HepG2 (cell line): ENCODE data around the gene RNU6-8. TPM values are rescaled to one million over a fixed set of nuclear protein-coding genes. Genes with fewer than 3 reads are reported as not detected.

Experiments used
- AKAP8 ChIP-seq: sonication (generic); formaldehyde crosslinking; IDR thresholded peaks from 2 replicates; pipeline ENCODE4 v1.5.1; 2020; ENCODE audit warnings: mild to moderate bottlenecking, missing genetic modification reagents
- CENPBD1 ChIP-seq: sonication (generic); formaldehyde crosslinking; IDR thresholded peaks from 2 replicates; pipeline ENCODE4 v1.8.0; 2022; ENCODE audit warnings: missing genetic modification reagents, low read depth, mild to moderate bottlenecking, borderline replicate concordance
- E2F5 ChIP-seq: sonication (generic); formaldehyde crosslinking; conservative IDR thresholded peaks from 2 replicates; pipeline ENCODE4 v1.4.0; 2020; ENCODE audit warnings: missing genetic modification reagents
- HNRNPUL1 ChIP-seq: fragments of 200-400 bp; formaldehyde crosslinking; IDR thresholded peaks from 2 replicates; pipeline ENCODE4 v1.6.1; 2017; ENCODE audit warnings: low read depth, mild to moderate bottlenecking, low read length, moderate library complexity
- MED1 ChIP-seq: sonication (generic); formaldehyde crosslinking; IDR thresholded peaks from 2 replicates; pipeline ENCODE4 v1.4.0; 2020; ENCODE audit warnings: missing genetic modification reagents
- MTA3 ChIP-seq: sonication (generic); formaldehyde crosslinking; IDR thresholded peaks from 2 replicates; pipeline ENCODE4 v1.4.0; 2020; ENCODE audit warnings: missing genetic modification reagents
- NFAT5 ChIP-seq: sonication (generic); formaldehyde crosslinking; IDR thresholded peaks from 2 replicates; pipeline ENCODE4 v1.4.0; 2020; ENCODE audit warnings: missing genetic modification reagents
- NFE2 ChIP-seq: sonication (generic); formaldehyde crosslinking; IDR thresholded peaks from 2 replicates; pipeline ENCODE4 v1.4.0; 2020; ENCODE audit warnings: missing genetic modification reagents
- NFE2L2 ChIP-seq: fragments of 150-350 bp; IDR thresholded peaks from 2 replicates; pipeline ENCODE4 v1.6.1; 2014; ENCODE audit warnings: low read length
- NR2F6 ChIP-seq, 2 experiments: IDR thresholded peaks; 2 replicates each; pipeline ENCODE4 v1.6.1; 2016; ENCODE audit warnings: antibody characterized with exemption in 1 of 2, mild to moderate bottlenecking in 1 of 2
- PBX2 ChIP-seq: IDR thresholded peaks from 2 replicates; pipeline ENCODE4 v1.6.1; 2016; ENCODE audit warnings: control low read depth
- POLR2A ChIP-seq, 2 experiments: IDR thresholded peaks; 2 replicates each; pipeline ENCODE4 v1.6.1; 2011; ENCODE audit warnings: low read depth in 2 of 2, low read length in 2 of 2, mild to moderate bottlenecking in 1 of 2, moderate library complexity in 1 of 2; ENCODE audit not compliant: insufficient read depth in 1 of 2
- PTBP1 ChIP-seq: fragments of 200-400 bp; formaldehyde crosslinking; IDR thresholded peaks from 2 replicates; pipeline ENCODE4 v1.6.1; 2018; ENCODE audit warnings: low read length, low read depth; ENCODE audit not compliant: poor library complexity, severe bottlenecking
- RCOR2 ChIP-seq: IDR thresholded peaks from 2 replicates; pipeline ENCODE4 v1.6.1; 2016; ENCODE audit warnings: missing biosample characterization, missing genetic modification reagents
- ZBTB44 ChIP-seq: sonication (generic); formaldehyde crosslinking; IDR thresholded peaks from 2 replicates; pipeline ENCODE4 v1.4.0; 2020; ENCODE audit warnings: missing genetic modification reagents
- ZNF3 ChIP-seq: IDR thresholded peaks from 2 replicates; pipeline ENCODE4 v1.7.0; 2017; ENCODE audit warnings: inconsistent platforms
- ZNF484 ChIP-seq: sonication (generic); formaldehyde crosslinking; IDR thresholded peaks from 2 replicates; pipeline ENCODE4 v1.5.1; 2020; ENCODE audit warnings: mild to moderate bottlenecking, low read depth, missing genetic modification reagents, borderline replicate concordance
- ZNF513 ChIP-seq: sonication (generic); formaldehyde crosslinking; conservative IDR thresholded peaks from 2 replicates; pipeline ENCODE4 v1.5.0; 2020; ENCODE audit warnings: missing genetic modification reagents
- ZNF616 ChIP-seq: sonication (generic); formaldehyde crosslinking; IDR thresholded peaks from 2 replicates; pipeline ENCODE4 v1.5.0; 2020; ENCODE audit warnings: low read depth, mild to moderate bottlenecking, missing genetic modification reagents
- ZNF883 ChIP-seq: sonication (generic); formaldehyde crosslinking; IDR thresholded peaks from 2 replicates; pipeline ENCODE4 v1.5.1; 2020; ENCODE audit warnings: mild to moderate bottlenecking, missing genetic modification reagents; ENCODE audit errors: not compliant biosample characterization
- polyA plus RNA-seq, 8 experiments: library from polyadenylated mRNA; depleted of rRNA in 3 of 8; stranded (reverse) in 7 of 8; unstranded in 1 of 8; fragments of >200 nt; fragmentation: Illumina TruSeq in 4 of 8; extraction: Trizol in 4 of 8; gene quantifications; 2 replicates each; pipeline versions ENCODE4 v1.2.1 to v1.2.3, GENCODE V29; 2011 to 2016; ENCODE audit warnings: low read depth in 4 of 8, missing spikeins in 1 of 8, mixed read lengths in 1 of 8; ENCODE audit not compliant: insufficient read depth in 1 of 8
- total RNA-seq, 5 experiments: library from RNA; depleted of rRNA; stranded (reverse); fragments of >200 nt; fragmentation: Illumina TruSeq; extraction: Trizol; gene quantifications; 2 replicates each; pipeline ENCODE4 v1.2.3, GENCODE V29; 2016; ENCODE audit warnings: low read depth in 1 of 5

RNU6-8 gene
- total and polyA plus RNA-seq, 2 of the 13 experiments (the other 11 are each of a cell fraction or from before 2014, with no cell fraction given) = under 0.01 TPM; not detected in 1

- TF ChIP-seq ZBTB44 (CRISPR knock-in tag) = peak; percentile 79; the same call in 1 of the 2 replicates
- no peak for TF ChIP-seq NFAT5
- peak; percentile 2; the same call in 1 of the 2 replicates for TF ChIP-seq ZNF616 (CRISPR knock-in tag)
- no peak for TF ChIP-seq NR2F6 (IDR thresholded peaks at IDR 0.05)
- peak; percentile 46 for TF ChIP-seq NR2F6 (CRISPR knock-in tag; IDR thresholded peaks at IDR 0.05)
- peak in 1 of 2 experiments; percentile 0; a peak in 1 of 4 replicates for TF ChIP-seq POLR2A (IDR thresholded peaks at IDR 0.05; ENCODE audit: insufficient read depth in 1 of 2, low read depth in 2 of 2, low read length in 2 of 2)
- TF ChIP-seq MED1 (CRISPR knock-in tag) = peak; percentile 11; the same call in 1 of the 2 replicates
- no peak for TF ChIP-seq ZNF3 (CRISPR knock-in tag)
- TF ChIP-seq NFE2L2 = no peak
- TF ChIP-seq HNRNPUL1 = no peak
- TF ChIP-seq E2F5 (CRISPR knock-in tag) = no peak
- TF ChIP-seq CENPBD1 (CRISPR knock-in tag) = 0 out of 2 replicates have a peak, but pooled peaks have one; percentile 15
- no peak for TF ChIP-seq ZNF883
- no peak for TF ChIP-seq ZNF484 (CRISPR knock-in tag)
- TF ChIP-seq NFE2 (CRISPR knock-in tag) = no peak
- TF ChIP-seq PTBP1 = no peak
- TF ChIP-seq PBX2 (CRISPR knock-in tag) = no peak
- TF ChIP-seq RCOR2 (CRISPR knock-in tag) = no peak
- no peak for TF ChIP-seq AKAP8 (CRISPR knock-in tag)
- TF ChIP-seq ZNF513 (CRISPR knock-in tag) = no peak
- TF ChIP-seq MTA3 (CRISPR knock-in tag) = no peak
Measured at GRCh38 chr14:32203928-32204357, 874 bp upstream of the RNU6-8 start (continued).
